Breast epithelium (tissue), 4 donors: ENCODE measurements around the gene SLC10A1. TPM values are rescaled to one million over a fixed set of nuclear protein-coding genes. Genes with fewer than 3 reads are reported as not detected.

Experiments used
- DNase-seq, 2 donors: peaks; one replicate each; pipeline ENCODE4 v3.0.0-alpha.2; 2019; ENCODE audit warnings: low spot score in 2 of 2
- H3K27ac ChIP-seq, 2 donors: fragments of 200-600 bp; sonication (generic) in 1 of 2; one replicate each; pipeline ENCODE4 v1.5.1; 2016 to 2019; ENCODE audit warnings: mild to moderate bottlenecking in 1 of 2
- H3K27me3 ChIP-seq, 2 donors: fragments of 200-600 bp; sonication (generic) in 1 of 2; one replicate each; pipeline versions ENCODE4 v1.5.1 to v1.6.0; 2017 to 2019; ENCODE audit warnings: control low read depth in 1 of 2, mild to moderate bottlenecking in 1 of 2
- H3K36me3 ChIP-seq: fragments of 200-600 bp; one replicate; pipeline ENCODE4 v1.5.1; 2019
- H3K4me1 ChIP-seq, 2 donors: fragments of 200-600 bp; sonication (generic); one replicate each; pipeline ENCODE4 v1.5.1; 2016 to 2019; ENCODE audit warnings: control low read depth in 1 of 2
- H3K4me3 ChIP-seq, 3 donors: fragments of 200-600 bp; sonication (generic); 1 replicate in 2 of 3; 2 replicates in 1 of 3; pipeline ENCODE4 v1.5.1; 2016 to 2019; ENCODE audit warnings: mild to moderate bottlenecking in 3 of 3, moderate library complexity in 2 of 3
- H3K9me3 ChIP-seq, 2 donors: fragments of 200-600 bp; sonication (generic) in 1 of 2; one replicate each; pipeline ENCODE4 v1.5.1; 2016 to 2019; ENCODE audit warnings: control low read depth in 1 of 2
- POLR2A ChIP-seq: fragments of 450-650 bp; IDR thresholded peaks from one replicate; pipeline ENCODE4 v1.6.1; 2016; ENCODE audit warnings: antibody characterized with exemption, mild to moderate bottlenecking, moderate library complexity
- POLR2AphosphoS5 ChIP-seq, 3 donors: sonication (generic); formaldehyde crosslinking; IDR thresholded peaks; one replicate each; pipeline ENCODE4 v1.6.1; 2017; ENCODE audit warnings: antibody characterized with exemption in 3 of 3
- intact Hi-C: fragments of 100-400 bp; cut with DNase I; formaldehyde crosslinking; loops from one replicate; pipeline ENCODE4 v1.15.1; 2023; ENCODE audit warnings: low total_unique reads
- total RNA-seq, 3 donors: library from RNA; depleted of rRNA; stranded (reverse); fragments of >200 nt; gene quantifications; one replicate each; pipeline ENCODE4 v1.1.0, GENCODE V29; 2016
- TF ChIP-seq, protein P1 (sequence below), 3 donors: fragments of 450-650 bp; IDR thresholded peaks; one replicate each; pipeline ENCODE4 v1.5.1; 2016 to 2017; ENCODE audit warnings: antibody characterized with exemption in 3 of 3, mild to moderate bottlenecking in 3 of 3, moderate library complexity in 3 of 3

The SLC10A1 gene
- total RNA-seq, 3 donors from 2014 or later: not detected

DNA sequence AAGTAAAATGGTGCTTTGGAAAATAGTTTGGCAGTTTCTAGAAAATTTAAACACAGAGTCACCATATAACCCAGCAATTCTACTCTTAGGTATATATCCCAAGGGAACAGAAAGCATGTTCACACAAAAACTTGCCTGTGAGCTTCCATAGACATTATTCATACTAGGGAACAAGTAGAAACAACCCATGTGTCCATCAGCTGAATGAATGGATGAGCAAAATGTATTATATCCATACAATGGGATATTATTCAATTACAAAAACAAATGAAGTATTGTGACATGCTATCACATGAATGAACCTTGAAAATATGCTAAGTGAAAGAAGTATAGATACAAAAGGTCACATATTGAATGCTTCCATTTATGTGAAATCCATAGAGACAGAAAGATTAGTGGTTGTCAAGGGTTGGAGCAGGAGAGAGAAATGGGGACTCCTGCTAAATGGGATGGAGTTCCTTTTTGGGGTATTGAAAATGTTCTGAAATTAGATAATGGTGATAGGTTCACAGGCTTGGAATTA lies 7.9 kb downstream of the SLC10A1 start:
- H3K36me3 ChIP-seq: no peaks in the 10 kb centered on the region
- intact Hi-C loops: loop anchor here (10.0 kb wide), 1 partner anchor 1706 kb away; no protein-coding TSS in a partner anchor
- H3K4me1 ChIP-seq: no peaks in the 10 kb centered on the region
- H3K27me3 ChIP-seq: no peaks in the 10 kb centered on the region
- DNase-seq: no peak
- no peaks in the 10 kb centered on the region for H3K9me3 ChIP-seq
- no peak overlapping the region for H3K27ac ChIP-seq
- H3K4me3 ChIP-seq: no peak overlapping the region
- TF ChIP-seq POLR2AphosphoS5 (IDR thresholded peaks at IDR 0.05): no peak
- TF ChIP-seq, protein P1, sequence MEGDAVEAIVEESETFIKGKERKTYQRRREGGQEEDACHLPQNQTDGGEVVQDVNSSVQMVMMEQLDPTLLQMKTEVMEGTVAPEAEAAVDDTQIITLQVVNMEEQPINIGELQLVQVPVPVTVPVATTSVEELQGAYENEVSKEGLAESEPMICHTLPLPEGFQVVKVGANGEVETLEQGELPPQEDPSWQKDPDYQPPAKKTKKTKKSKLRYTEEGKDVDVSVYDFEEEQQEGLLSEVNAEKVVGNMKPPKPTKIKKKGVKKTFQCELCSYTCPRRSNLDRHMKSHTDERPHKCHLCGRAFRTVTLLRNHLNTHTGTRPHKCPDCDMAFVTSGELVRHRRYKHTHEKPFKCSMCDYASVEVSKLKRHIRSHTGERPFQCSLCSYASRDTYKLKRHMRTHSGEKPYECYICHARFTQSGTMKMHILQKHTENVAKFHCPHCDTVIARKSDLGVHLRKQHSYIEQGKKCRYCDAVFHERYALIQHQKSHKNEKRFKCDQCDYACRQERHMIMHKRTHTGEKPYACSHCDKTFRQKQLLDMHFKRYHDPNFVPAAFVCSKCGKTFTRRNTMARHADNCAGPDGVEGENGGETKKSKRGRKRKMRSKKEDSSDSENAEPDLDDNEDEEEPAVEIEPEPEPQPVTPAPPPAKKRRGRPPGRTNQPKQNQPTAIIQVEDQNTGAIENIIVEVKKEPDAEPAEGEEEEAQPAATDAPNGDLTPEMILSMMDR (IDR thresholded peaks at IDR 0.05): no peak
- TF ChIP-seq POLR2A: no peak

DNA sequence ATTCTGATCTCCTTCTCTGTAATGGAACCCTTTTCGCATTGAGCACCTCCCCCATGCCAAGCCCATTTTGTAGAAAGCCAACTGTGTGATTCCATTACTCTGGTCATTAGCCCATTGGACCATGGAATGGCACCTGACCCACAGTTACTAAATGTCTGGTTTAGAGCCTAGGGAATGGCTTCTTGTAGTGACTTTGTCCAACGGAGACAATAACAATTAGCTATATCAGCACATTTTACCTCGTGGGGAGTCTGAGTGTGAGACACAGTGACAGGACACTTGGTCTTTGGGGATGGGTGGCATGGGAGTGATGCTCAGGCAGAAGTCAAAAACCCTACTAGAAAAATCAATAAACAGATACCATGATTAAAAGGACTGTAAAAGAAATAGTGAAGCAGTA lies 10.4 kb downstream of the SLC10A1 start:
- TF ChIP-seq POLR2A (no peak), POLR2AphosphoS5 (IDR thresholded peaks at IDR 0.05) (no peak)
- TF ChIP-seq, protein P1 (IDR thresholded peaks at IDR 0.05): no peak
- H3K27ac ChIP-seq: no peak overlapping the region
- H3K27me3 ChIP-seq: no peaks in the 10 kb centered on the region
- intact Hi-C loops: loop anchor here (10.0 kb wide), 1 partner anchor 1708 kb away; no protein-coding TSS in a partner anchor
- H3K4me1 ChIP-seq: no peaks in the 10 kb centered on the region
- no peak overlapping the region for H3K4me3 ChIP-seq
- no peak for DNase-seq
- no peaks in the 10 kb centered on the region for H3K9me3 ChIP-seq
- H3K36me3 ChIP-seq: no peaks in the 10 kb centered on the region

DNA sequence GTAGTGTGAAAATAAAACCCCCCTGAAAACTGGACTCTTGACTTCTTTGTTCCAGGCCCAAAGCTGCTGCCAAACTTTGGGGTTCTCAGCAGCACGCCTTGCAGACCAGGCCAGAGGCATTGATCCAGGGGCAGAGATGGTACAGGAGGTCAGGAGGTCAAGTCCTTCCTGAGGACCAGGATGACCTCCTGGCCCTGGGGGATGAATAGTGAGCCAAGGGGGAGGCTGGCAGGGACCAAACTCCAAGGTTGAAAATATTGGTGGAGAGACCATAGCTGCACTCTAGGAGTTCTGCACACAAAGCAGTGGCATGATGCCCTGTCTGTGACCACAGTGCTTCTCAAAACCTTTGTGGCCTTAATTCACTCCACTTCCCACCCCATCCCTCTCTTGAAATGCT lies 12.1 kb downstream of the SLC10A1 start:
- Histone ChIP-seq H3K27me3 (no peaks in the 10 kb centered on the region), H3K9me3 (no peaks in the 10 kb centered on the region), H3K27ac (no peak overlapping the region), H3K36me3 (no peaks in the 10 kb centered on the region), H3K4me1 (no peaks in the 10 kb centered on the region), H3K4me3 (no peak overlapping the region)
- no peak for DNase-seq
- intact Hi-C loops: loop anchor here (10.0 kb wide), 1 partner anchor 1710 kb away; no protein-coding TSS in a partner anchor
- TF ChIP-seq POLR2AphosphoS5 (IDR thresholded peaks at IDR 0.05) (no peak), POLR2A (no peak)
- TF ChIP-seq, protein P1 (IDR thresholded peaks at IDR 0.05): no peak

DNA sequence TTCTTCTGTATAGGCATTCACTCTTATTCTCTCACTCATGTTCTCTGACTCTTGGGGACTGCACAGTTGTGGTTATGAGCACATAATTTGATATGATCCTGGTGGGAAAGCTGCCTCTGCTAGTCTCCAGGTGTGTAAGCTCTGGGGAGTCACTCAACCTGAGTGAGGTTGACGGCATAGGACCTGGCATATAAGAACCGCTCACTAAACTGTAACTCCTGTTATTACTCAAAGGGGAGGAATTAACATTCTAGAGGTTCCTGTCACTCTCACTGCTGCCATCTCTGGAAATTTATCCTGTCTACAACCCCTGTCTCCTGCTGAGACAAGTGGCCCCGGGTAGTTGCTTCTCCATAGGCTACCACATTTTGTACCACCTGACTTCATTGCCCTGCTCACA lies 16.1 kb downstream of the SLC10A1 start:
- intact Hi-C loops: loop anchor here (10.0 kb wide), 1 partner anchor 1714 kb away; no protein-coding TSS in a partner anchor
- Histone ChIP-seq H3K4me1 (no peaks in the 10 kb centered on the region), H3K9me3 (no peaks in the 10 kb centered on the region), H3K27ac (no peak overlapping the region), H3K4me3 (no peak overlapping the region), H3K36me3 (no peaks in the 10 kb centered on the region), H3K27me3 (no peaks in the 10 kb centered on the region)
- TF ChIP-seq, protein P1 (IDR thresholded peaks at IDR 0.05): no peak
- TF ChIP-seq POLR2A: no peak
- TF ChIP-seq POLR2AphosphoS5 (IDR thresholded peaks at IDR 0.05): no peak
- DNase-seq: no peak

DNA sequence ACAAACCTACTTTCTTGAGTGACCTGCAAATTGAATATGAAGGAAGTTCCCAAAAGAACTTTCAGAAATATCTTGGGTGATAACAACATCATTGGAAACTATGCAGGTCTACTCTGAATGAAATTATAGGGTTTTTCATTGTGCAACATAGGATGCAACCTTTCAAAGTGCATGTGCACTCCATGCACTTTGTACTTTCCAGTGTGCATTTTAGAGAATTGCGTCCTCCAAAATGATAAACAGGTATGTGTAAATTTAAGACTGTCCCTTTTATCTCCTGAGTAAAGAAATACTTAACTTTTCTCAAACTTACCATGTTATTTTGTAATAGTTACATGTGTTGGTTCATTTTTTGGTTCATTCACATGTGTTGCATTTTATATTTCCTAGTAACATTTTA lies 16.9 kb downstream of the SLC10A1 start:
- Histone ChIP-seq H3K27me3 (no peaks in the 10 kb centered on the region), H3K36me3 (no peaks in the 10 kb centered on the region), H3K27ac (no peak overlapping the region), H3K4me1 (no peaks in the 10 kb centered on the region), H3K9me3 (no peaks in the 10 kb centered on the region), H3K4me3 (no peak overlapping the region)
- intact Hi-C loops: loop anchor here (10.0 kb wide), 1 partner anchor 1715 kb away; no protein-coding TSS in a partner anchor
- DNase-seq: no peak
- TF ChIP-seq POLR2AphosphoS5 (IDR thresholded peaks at IDR 0.05): no peak
- no peak for TF ChIP-seq POLR2A
- TF ChIP-seq, protein P1 (IDR thresholded peaks at IDR 0.05): no peak
